Body of pancreas (tissue), 4 donors: ENCODE data around the gene COLEC12.
"Not testable (repeated sequence)": the region's sequence is repeated elsewhere in the genome, so short reads cannot be mapped to it uniquely, and the experiment has no call there.

Experiments used
- POLR2A ChIP-seq, 3 donors: fragments of 450-650 bp; IDR thresholded peaks; one replicate each; pipeline ENCODE4 v1.6.1; 2016; ENCODE audit warnings: antibody characterized with exemption in 3 of 3, mild to moderate bottlenecking in 2 of 3
- TF ChIP-seq, protein P1 (sequence below), 7 experiments: fragments of 450-650 bp in 4 of 7; fragments of 200-600 bp in 3 of 7; sonication (generic) in 3 of 7; IDR thresholded peaks; one replicate each; pipeline ENCODE4 v1.5.1; 2016 to 2019; ENCODE audit warnings: antibody characterized with exemption in 7 of 7

DNA sequence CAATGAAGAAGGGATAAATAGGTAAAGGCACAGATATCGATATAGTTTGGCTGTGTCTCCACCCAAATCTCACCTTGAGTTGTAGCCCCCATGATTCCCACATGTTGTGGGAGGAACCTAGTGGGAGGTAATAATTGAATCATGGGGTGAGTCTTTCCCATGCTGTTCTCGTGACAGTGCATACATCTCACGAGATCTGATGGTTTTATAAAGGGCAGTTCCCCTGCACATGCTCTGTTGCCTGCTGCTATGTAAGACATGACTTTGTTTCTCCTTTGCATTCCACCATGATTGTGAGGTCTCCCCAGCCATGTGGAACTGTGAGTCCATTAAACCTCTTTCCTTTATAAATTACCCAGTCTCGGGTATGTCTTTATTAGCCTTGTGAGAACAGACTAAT lies 192.4 kb downstream of the COLEC12 start:
- TF ChIP-seq, protein P1, sequence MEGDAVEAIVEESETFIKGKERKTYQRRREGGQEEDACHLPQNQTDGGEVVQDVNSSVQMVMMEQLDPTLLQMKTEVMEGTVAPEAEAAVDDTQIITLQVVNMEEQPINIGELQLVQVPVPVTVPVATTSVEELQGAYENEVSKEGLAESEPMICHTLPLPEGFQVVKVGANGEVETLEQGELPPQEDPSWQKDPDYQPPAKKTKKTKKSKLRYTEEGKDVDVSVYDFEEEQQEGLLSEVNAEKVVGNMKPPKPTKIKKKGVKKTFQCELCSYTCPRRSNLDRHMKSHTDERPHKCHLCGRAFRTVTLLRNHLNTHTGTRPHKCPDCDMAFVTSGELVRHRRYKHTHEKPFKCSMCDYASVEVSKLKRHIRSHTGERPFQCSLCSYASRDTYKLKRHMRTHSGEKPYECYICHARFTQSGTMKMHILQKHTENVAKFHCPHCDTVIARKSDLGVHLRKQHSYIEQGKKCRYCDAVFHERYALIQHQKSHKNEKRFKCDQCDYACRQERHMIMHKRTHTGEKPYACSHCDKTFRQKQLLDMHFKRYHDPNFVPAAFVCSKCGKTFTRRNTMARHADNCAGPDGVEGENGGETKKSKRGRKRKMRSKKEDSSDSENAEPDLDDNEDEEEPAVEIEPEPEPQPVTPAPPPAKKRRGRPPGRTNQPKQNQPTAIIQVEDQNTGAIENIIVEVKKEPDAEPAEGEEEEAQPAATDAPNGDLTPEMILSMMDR (IDR thresholded peaks at IDR 0.05) = not testable (repeated sequence)
- TF ChIP-seq POLR2A (IDR thresholded peaks at IDR 0.05) = not testable (repeated sequence)
